ENCODE results near the gene TSKS. TPM values are rescaled to one million over a fixed set of nuclear protein-coding genes. Genes with fewer than 3 reads are reported as not detected.

The TSKS gene
- total RNA-seq, 4 donors from 2014 or later: 1.1 to 2.5 (median 1.6) TPM

DNA sequence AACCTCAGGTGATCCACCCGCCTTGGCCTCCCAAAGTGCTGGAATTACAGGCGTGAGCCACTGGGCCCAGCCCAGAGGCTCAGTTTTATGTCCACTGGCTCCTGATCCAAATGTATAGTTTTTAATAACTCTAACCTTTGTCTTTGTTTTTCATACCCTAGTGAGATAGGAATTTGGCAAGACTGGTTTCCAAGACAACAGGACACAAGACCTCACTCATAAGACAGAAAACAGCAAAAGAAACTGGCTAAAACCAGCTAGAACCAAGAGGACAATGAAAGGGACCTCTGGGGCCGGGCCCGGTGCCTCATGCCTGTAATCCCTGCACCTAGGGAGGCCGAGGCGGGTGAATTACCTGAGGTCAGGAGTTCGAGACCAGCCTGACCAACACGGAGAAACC lies 44.6 kb downstream of the TSKS start:
- WGBS, 2 donors: 71 to 79% methylated on average over 8 of the region's 8 CpGs
- H3K27ac ChIP-seq: peak overlapping the region in 2 of 4 donors; percentile 88 to 91
- TF ChIP-seq EP300 (IDR thresholded peaks at IDR 0.05) (no peak), POLR2A (IDR thresholded peaks at IDR 0.05) (no peak)
- TF ChIP-seq, protein P1, sequence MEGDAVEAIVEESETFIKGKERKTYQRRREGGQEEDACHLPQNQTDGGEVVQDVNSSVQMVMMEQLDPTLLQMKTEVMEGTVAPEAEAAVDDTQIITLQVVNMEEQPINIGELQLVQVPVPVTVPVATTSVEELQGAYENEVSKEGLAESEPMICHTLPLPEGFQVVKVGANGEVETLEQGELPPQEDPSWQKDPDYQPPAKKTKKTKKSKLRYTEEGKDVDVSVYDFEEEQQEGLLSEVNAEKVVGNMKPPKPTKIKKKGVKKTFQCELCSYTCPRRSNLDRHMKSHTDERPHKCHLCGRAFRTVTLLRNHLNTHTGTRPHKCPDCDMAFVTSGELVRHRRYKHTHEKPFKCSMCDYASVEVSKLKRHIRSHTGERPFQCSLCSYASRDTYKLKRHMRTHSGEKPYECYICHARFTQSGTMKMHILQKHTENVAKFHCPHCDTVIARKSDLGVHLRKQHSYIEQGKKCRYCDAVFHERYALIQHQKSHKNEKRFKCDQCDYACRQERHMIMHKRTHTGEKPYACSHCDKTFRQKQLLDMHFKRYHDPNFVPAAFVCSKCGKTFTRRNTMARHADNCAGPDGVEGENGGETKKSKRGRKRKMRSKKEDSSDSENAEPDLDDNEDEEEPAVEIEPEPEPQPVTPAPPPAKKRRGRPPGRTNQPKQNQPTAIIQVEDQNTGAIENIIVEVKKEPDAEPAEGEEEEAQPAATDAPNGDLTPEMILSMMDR (IDR thresholded peaks at IDR 0.05): no peak
- DNase-seq (ENCODE audit: low spot score in 2 of 2): no peak
- H3K4me3 ChIP-seq: peak overlapping the region in 1 of 4 donors; percentile 69
- H3K27me3 ChIP-seq: no peaks in the 10 kb centered on the region
- peaks cover 0 to 19% (median 0%) of the 10 kb centered on the region in 3 donors for H3K36me3 ChIP-seq
- no peaks in the 10 kb centered on the region for H3K9me3 ChIP-seq
- H3K4me1 ChIP-seq: peaks cover 0 to 7% (median 2%) of the 10 kb centered on the region in 4 donors

DNA sequence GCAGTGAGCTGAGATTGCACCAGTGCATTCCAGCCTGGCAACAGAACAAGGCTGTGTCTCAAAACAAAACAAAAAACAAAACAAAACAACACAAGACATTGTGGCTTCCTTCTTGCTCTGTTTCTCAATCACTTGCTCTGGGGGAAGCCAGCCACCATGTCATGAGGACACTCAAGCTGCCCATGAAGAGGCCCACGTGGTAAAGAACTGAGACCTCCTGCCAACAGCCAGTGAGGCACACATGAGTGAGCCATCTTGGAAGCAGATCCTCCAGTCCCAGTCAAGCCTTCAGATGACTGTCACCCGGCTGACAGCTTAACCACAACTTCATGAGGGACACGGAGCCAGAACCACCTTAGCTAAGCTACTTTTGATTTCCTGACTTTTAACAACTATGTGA lies 47.0 kb downstream of the TSKS start:
- H3K27ac ChIP-seq: no peak overlapping the region
- no peaks in the 10 kb centered on the region for H3K27me3 ChIP-seq
- no peaks in the 10 kb centered on the region for H3K9me3 ChIP-seq
- no peaks in the 10 kb centered on the region for H3K36me3 ChIP-seq
- WGBS, 2 donors: 71 to 75% methylated on average over 3 of the region's 3 CpGs
- peaks cover 0 to 7% (median 2%) of the 10 kb centered on the region in 4 donors for H3K4me1 ChIP-seq
- no peak for TF ChIP-seq EP300 (IDR thresholded peaks at IDR 0.05)
- TF ChIP-seq, protein P1 (IDR thresholded peaks at IDR 0.05): no peak
- TF ChIP-seq POLR2A (IDR thresholded peaks at IDR 0.05): no peak
- DNase-seq (ENCODE audit: low spot score in 2 of 2): no peak
- H3K4me3 ChIP-seq: no peak overlapping the region

DNA sequence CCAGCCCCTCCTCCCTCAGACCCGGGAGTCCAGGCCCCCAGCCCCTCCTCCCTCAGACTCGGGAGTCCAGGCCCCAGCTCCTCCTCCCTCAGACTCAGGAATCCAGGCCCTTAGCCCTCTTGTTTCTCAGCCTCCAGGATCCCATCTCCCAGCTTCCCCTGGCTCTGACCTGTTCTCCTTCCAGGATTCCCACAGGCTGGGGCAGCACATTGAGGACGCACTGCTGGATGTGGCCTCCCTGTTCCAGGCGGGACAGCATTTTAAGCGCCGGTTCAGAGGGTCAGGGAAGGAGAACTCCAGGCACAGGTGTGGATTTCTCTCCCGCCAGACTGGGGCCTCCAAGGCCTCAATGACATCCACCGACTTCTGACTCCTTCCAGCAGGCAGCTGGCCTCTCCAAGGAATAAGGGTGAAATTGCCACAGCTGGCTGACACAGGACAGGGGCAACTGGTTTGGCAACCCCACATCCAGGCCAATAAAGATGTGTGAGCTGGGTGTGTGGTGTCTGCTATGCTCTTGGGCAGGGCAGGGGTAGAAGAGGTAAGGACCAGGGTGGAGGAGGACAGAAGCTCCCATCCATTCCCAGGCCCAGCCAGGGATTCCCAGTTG lies 49.8 kb downstream of the TSKS start:
- TF ChIP-seq, protein P1 (IDR thresholded peaks at IDR 0.05): no peak
- TF ChIP-seq EP300 (IDR thresholded peaks at IDR 0.05) (no peak), POLR2A (IDR thresholded peaks at IDR 0.05) (no peak)
- 83 to 100% methylated on average over 2 to 7 of the region's 8 CpGs for WGBS, 2 donors
- no peaks in the 10 kb centered on the region for H3K27me3 ChIP-seq

DNA sequence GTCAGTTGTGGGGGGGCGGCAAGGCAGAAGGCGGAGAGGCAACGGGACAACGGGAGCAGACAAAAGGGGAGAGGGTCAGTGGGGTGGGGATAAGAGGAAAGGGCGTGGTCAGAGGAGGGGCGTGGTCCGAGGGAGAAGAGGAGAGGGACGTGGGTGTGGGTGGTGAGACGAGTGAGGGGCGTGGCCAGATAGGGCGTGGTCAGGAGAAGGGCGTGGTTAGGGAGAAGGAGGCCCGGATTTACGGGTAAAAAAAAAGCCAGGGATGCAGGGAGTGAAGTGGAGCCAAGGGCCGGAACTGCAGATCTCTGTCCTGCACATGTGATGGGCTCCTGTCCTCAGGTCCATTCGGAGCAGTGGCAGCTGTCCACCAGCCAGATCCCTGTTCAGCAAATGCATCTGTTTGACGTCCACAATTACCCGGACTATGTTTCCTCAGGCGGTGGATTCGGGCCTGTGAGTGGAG lies 50.7 kb downstream of the TSKS start:
- DNase-seq (ENCODE audit: low spot score in 2 of 2): peak in 1 of 2 donors; percentile 14
- 54 to 56% methylated on average over 20 of the region's 20 CpGs for WGBS, 2 donors
- Histone ChIP-seq H3K27ac (no peak overlapping the region), H3K4me3 (no peak overlapping the region), H3K9me3 (no peaks in the 10 kb centered on the region), H3K36me3 (no peaks in the 10 kb centered on the region), H3K4me1 (no peaks in the 10 kb centered on the region), H3K27me3 (no peaks in the 10 kb centered on the region)
- TF ChIP-seq POLR2A (IDR thresholded peaks at IDR 0.05) (no peak), EP300 (IDR thresholded peaks at IDR 0.05) (no peak)
- TF ChIP-seq, protein P1 (IDR thresholded peaks at IDR 0.05): no peak

More for the DNA sequence above, 49.8 kb downstream of the TSKS start:
- Histone ChIP-seq H3K9me3 (no peaks in the 10 kb centered on the region), H3K27ac (no peak overlapping the region), H3K4me3 (no peak overlapping the region), H3K36me3 (no peaks in the 10 kb centered on the region), H3K4me1 (peaks cover 0 to 2% (median under 1%) of the 10 kb centered on the region in 4 donors)
- no peak for DNase-seq (ENCODE audit: low spot score in 2 of 2)

DNA sequence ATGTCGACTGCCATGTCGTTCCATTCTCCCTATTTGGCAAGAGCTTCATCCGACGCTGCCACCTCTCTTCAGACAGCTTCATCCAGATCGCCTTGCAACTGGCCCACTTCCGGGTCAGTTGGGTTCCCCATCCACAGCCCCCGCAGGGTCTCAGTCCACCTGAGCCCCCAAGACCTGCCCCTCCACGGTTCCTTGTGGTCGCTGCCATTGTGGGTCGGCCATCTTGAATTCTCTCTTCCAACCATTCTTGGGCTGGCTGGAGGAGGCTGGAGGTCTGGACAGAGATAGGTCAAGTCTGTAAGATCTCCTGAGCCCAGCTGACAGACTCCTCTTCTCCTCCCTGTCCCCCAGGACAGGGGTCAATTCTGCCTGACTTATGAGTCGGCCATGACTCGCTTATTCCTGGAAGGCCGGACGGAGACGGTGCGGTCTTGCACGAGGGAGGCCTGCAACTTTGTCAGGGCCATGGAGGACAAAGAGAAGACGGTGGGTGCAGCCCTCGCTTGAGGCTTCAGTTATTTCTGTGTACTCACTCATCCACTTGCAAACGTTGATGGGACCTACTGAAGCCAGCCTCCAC lies 52.6 kb downstream of the TSKS start:
- no peak overlapping the region for H3K27ac ChIP-seq
- no peak overlapping the region for H3K4me3 ChIP-seq
- DNase-seq (ENCODE audit: low spot score in 2 of 2): no peak
- no peaks in the 10 kb centered on the region for H3K36me3 ChIP-seq
- H3K27me3 ChIP-seq: no peaks in the 10 kb centered on the region
- no peak for TF ChIP-seq POLR2A (IDR thresholded peaks at IDR 0.05)
- no peak for TF ChIP-seq EP300 (IDR thresholded peaks at IDR 0.05)
- TF ChIP-seq, protein P1 (IDR thresholded peaks at IDR 0.05): no peak
- no peaks in the 10 kb centered on the region for H3K4me1 ChIP-seq
- WGBS, 2 donors: 89 to 91% methylated on average over 20 of the region's 20 CpGs
- H3K9me3 ChIP-seq: no peaks in the 10 kb centered on the region
